ENCODE measurements around the gene PPP1R12A.
A peak's percentile ranks its signal among the peaks of the same experiment; 100 is the strongest.

Gene PPP1R12A

GRCh38 chr12:79858518-79858917, 76.4 kb downstream of the PPP1R12A start:
- TF ChIP-seq POLR2A (IDR thresholded peaks at IDR 0.05; ENCODE audit: extremely low read depth, insufficient read length) (no peak), MAX (IDR thresholded peaks at IDR 0.05; ENCODE audit: low read depth, low read length) (no peak), CTCF (IDR thresholded peaks at IDR 0.05; ENCODE audit: low read depth, low read length) (no peak), MYC (IDR thresholded peaks at IDR 0.05; ENCODE audit: low read depth, low read length) (no peak)
- no peak for DNase-seq (ENCODE audit: low read depth)
- H3K4me3 ChIP-seq (ENCODE audit: low read depth, low read length) = no peak overlapping the region

GRCh38 chr12:79857675-79858074, 77.2 kb downstream of the PPP1R12A start:
- no peak for DNase-seq (ENCODE audit: low read depth)
- no peak overlapping the region for H3K4me3 ChIP-seq (ENCODE audit: low read depth, low read length)
- TF ChIP-seq POLR2A (IDR thresholded peaks at IDR 0.05; ENCODE audit: extremely low read depth, insufficient read length) (no peak), MYC (IDR thresholded peaks at IDR 0.05; ENCODE audit: low read depth, low read length) (no peak), CTCF (IDR thresholded peaks at IDR 0.05; ENCODE audit: low read depth, low read length) (no peak), MAX (IDR thresholded peaks at IDR 0.05; ENCODE audit: low read depth, low read length) (no peak)

GRCh38 chr12:79850610-79851299, 84.1 kb downstream of the PPP1R12A start:
- DNase-seq (ENCODE audit: low read depth) = peak; percentile 27
- H3K4me3 ChIP-seq (ENCODE audit: low read depth, low read length) = no peak overlapping the region
- TF ChIP-seq POLR2A (IDR thresholded peaks at IDR 0.05; ENCODE audit: extremely low read depth, insufficient read length) = no peak
- no peak for TF ChIP-seq CTCF (IDR thresholded peaks at IDR 0.05; ENCODE audit: low read depth, low read length)
- TF ChIP-seq MYC (IDR thresholded peaks at IDR 0.05; ENCODE audit: low read depth, low read length) = no peak
- TF ChIP-seq MAX (IDR thresholded peaks at IDR 0.05; ENCODE audit: low read depth, low read length) = no peak

GRCh38 chr12:79848339-79848738, 86.6 kb downstream of the PPP1R12A start:
- no peak for DNase-seq (ENCODE audit: low read depth)
- TF ChIP-seq MYC (IDR thresholded peaks at IDR 0.05; ENCODE audit: low read depth, low read length) (no peak), CTCF (IDR thresholded peaks at IDR 0.05; ENCODE audit: low read depth, low read length) (no peak), POLR2A (IDR thresholded peaks at IDR 0.05; ENCODE audit: extremely low read depth, insufficient read length) (no peak), MAX (IDR thresholded peaks at IDR 0.05; ENCODE audit: low read depth, low read length) (no peak)
- H3K4me3 ChIP-seq (ENCODE audit: low read depth, low read length) = no peak overlapping the region

GRCh38 chr12:79847417-79847816, 87.5 kb downstream of the PPP1R12A start:
- no peak overlapping the region for H3K4me3 ChIP-seq (ENCODE audit: low read depth, low read length)
- no peak for TF ChIP-seq MYC (IDR thresholded peaks at IDR 0.05; ENCODE audit: low read depth, low read length)
- TF ChIP-seq MAX (IDR thresholded peaks at IDR 0.05; ENCODE audit: low read depth, low read length) = no peak
- TF ChIP-seq CTCF (IDR thresholded peaks at IDR 0.05; ENCODE audit: low read depth, low read length) = no peak
- TF ChIP-seq POLR2A (IDR thresholded peaks at IDR 0.05; ENCODE audit: extremely low read depth, insufficient read length) = no peak
- DNase-seq (ENCODE audit: low read depth) = no peak
